H54 (cell line): Measurements from ENCODE around the gene ZDHHC1.

ENCODE experiments used
- DNase-seq: peaks from one replicate; pipeline ENCODE4 v3.0.0; 2011; ENCODE audit warnings: low spot score, mixed read lengths; ENCODE audit not compliant: insufficient read length
- FAIRE-seq: peaks from 3 replicates; lab custom pipeline; 2011; peaks lifted over from hg19 to GRCh38; lab: Jason Lieb, UNC
- POLR2A ChIP-seq: IDR thresholded peaks from 2 replicates; pipeline ENCODE4 v1.6.1; 2011; ENCODE audit warnings: low read depth, mild to moderate bottlenecking, low read length

The ZDHHC1 gene

DNA sequence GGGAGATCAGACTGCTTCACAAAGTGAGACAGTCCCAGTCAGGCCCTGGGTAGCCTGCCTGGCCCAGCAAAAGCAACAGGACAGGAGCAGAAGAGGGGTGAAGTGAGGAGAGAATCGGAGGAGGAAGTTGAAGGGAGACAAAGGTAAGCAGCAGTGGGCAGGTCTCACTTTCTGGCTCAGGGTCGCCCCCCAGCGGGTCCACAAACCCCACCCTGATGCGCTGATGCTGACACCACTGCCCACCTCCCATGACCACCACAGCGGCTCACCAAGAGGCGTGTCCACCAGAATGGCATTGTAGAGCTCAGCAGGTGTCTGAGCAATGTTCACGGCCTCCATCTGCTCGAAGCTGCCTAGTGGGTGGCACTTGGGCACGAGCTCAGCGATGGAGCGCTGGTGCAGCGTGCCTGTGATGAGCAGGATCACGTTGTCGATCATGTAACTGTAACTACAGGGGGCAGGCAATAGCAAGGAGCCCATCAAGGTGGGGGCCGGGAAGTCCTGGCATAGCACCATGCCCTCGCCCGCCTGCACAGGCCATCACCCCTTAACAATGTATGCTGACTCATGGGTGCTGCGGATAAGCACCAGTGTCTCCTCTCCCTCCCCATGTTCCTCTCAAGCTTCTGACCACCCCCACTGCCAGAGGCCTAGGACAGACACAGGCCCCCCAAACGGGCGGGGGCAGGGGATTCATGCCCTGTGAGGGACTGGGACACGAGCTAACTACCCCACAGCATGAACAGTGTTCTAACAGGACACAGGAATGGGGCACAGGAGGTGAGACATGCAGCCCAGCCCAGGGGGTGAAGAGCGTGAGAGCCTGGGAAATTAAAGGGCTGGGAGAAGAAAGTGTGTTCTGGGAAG is 28.2 kb upstream of the ZDHHC1 start:
- FAIRE-seq (no peak), DNase-seq (no peak)
- TF ChIP-seq POLR2A: no peak

DNA sequence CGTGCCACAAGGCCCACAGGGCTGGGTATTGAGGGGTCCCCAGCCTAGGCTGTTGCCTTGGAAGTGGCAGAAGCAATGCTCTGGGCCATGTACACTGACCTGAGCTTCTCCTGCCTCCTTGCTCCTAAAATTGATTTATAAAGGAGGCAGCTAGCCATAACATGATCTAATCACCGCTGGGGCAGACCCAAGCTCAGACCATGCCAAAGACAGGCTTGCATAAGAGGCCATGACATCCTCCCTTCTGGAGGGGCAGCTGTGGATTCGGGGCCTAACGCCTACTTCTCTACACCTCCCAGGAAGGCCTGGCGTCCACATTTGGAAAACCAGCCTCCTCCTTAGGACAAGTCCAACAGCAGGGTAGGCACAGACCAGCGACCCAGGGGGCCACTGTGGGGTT is 27.0 kb upstream of the ZDHHC1 start:
- no peak for TF ChIP-seq POLR2A
- FAIRE-seq: no peak
- no peak for DNase-seq

DNA sequence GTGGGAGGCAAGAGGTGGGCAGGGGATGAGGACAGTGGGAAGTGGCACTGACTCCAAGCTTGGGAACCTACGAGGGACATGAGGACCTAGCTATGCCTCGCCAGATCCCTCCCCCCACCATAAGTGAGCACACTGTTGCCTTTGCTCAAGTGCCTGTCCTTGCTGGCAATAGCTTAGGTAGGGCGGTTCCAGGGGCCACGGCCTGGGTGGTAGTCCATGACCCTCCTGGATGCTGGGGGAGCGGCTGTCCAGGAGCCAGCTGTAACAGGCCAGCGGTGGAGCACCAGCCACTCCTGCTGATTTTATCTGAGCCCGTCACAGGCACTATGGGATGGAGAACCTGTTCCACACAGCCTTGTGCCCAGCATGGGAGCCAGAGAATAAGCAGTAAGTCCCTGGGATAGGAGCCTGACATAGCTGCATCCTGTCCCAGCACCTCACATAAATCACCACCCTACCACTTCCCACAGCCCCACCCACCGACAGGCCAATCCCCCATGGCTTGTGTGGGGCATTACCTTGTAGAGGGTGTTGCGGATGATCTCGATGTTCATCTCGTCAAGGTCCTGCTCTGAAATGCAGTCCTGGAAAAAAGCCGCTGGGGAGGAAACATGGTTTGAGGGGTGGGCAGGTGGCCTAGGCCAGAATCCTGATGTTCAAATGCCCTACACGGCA is 26.4 kb upstream of the ZDHHC1 start:
- FAIRE-seq (no peak), DNase-seq (no peak)
- TF ChIP-seq POLR2A: no peak

DNA sequence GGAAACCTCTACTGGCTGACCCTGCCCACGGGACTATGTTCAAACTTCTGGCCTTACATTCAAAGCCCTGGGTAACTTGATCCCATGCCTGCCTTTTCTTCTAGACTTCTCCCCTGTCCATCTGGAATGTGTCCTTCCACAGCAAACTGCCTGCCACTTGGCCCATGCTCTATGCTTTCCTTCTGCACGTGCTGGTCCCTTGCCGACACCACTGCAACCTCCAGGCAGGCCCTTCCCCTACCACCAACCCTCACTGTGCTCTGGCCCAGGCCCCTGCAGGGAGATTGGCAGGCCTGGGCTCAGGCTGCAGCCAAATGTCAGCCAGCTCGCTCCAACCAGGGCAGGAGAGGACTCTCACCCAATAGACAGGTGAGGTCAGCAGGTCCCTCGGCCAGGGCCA is 25.6 kb upstream of the ZDHHC1 start:
- DNase-seq (no peak), FAIRE-seq (no peak)
- no peak for TF ChIP-seq POLR2A

DNA sequence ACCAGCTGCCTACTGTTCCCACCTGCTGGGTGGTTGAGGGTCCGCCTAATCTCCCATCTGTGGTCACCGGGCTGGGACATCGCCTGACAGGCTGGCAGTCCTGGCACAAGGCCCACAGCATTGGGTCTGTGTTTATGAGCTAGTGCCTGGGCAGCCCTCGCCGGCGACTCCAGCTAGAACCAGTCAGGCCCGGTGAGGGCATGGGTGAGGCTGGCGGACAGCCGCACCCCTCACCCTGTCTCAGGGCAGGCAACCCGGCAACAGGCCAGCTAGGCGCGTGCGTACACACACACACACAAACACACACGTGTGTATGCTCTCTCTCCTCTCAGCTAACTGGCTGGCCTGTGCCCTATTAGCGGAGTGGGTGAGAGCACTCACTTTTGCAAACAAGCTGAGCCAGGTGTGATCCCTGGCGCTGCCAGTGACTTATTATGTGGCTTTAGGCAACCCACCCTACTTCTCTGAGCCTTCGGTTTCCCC is 25.0 kb upstream of the ZDHHC1 start:
- FAIRE-seq (no peak), DNase-seq (no peak)
- no peak for TF ChIP-seq POLR2A

DNA sequence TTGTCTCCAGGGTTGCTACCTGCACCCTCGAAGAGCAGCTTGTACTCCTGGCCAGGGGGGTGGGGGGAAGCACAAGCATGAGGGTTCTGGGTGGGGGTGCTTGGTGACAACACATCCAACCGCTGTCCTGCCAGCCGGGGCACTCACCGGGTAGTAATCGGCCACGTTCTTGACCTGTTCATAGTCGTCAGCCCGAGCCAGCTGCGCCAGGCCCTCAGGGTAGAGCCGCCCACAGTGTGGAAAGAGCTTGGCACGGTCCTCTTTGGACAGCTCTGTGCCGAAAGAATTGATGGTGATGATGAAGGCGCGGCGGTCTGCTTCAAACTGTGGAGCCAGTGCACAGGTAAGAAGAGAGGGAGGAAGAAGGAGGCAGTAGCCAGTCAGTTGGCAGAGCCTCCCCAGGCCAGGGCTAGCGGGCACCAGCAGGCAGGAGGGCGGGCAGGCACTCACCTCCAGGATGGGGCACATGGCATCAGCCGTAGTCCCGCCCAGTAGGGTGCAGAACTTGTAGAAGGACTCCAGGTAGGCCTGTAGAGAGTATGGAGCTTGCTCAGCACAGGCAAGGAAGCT is 22.6 kb upstream of the ZDHHC1 start:
- TF ChIP-seq POLR2A: no peak
- FAIRE-seq (no peak), DNase-seq (no peak)

DNA sequence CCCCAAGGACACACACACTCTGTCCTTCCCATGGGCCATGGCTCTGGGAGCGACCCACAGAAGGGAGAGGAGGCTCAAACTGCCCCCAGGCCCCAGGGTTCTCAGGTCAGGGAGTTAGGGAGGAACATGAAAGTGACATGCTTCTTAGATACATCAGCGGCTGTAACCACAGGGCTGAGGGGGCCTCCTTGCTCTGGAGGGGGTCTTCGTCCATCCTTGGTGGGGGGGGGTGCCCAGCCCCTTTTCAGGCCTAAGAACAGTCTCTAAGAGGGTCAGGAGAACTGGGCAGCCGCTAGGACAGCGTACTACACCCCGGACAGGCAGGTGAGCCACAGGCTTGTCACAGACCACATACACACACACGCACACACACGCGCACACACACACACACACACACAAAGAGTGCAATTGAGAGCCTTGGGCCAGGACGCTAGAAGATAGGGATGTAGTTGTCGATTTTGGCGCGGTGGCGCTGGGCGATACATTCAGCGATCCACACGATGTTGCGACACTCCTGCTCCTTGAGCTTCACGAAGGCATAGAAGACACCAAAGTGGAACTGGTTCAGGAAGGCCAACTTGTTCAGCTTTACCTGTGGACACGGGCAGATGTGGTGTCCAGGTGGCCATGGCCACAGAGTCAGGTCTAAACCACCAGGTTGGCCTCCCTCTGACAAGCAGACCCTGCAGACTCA is 22.0 kb upstream of the ZDHHC1 start:
- TF ChIP-seq POLR2A: no peak
- DNase-seq (no peak), FAIRE-seq (no peak)

DNA sequence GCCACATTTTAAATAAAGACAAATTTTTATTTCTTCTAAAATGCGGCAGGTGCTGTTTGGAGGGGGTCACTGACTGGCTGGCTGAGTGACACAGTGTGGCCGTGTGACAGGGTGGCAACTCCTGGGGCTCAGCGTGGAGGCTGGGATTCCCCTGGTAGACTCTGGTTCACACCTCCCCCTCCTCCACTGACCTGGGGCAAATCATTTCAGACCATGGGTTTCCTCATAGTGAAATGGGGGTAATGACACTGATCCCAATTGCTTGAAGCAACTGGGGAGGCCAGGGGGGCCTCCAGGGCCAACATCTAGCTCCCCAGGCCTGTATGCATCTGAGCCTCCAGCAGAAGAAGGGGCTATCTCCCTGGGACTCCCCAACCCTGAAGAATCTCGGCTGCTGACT is 21.2 kb upstream of the ZDHHC1 start:
- FAIRE-seq (no peak), DNase-seq (no peak)
- TF ChIP-seq POLR2A: no peak

DNA sequence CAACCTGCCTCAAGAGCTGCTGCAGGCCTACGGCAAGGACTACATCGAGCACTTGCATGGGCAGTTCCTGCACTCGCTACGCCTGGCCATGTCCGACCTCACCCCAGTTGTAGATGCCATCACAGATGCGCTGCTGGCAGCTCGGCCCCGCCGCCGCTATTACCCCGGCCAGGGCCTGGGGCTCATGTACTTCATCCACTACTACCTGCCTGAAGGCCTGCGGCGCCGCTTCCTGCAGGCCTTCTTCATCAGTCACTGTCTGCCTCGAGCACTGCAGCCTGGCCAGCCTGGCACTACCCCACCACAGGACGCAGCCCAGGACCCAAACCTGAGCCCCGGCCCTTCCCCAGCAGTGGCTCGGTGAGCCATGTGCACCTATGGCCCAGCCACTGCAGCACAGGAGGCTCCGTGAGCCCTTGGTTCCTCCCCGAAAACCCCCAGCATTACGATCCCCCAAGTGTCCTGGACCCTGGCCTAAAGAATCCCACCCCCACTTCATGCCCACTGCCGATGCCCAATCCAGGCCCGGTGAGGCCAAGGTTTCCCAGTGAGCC is 20.4 kb upstream of the ZDHHC1 start:
- DNase-seq (no peak), FAIRE-seq (no peak)
- no peak for TF ChIP-seq POLR2A

DNA sequence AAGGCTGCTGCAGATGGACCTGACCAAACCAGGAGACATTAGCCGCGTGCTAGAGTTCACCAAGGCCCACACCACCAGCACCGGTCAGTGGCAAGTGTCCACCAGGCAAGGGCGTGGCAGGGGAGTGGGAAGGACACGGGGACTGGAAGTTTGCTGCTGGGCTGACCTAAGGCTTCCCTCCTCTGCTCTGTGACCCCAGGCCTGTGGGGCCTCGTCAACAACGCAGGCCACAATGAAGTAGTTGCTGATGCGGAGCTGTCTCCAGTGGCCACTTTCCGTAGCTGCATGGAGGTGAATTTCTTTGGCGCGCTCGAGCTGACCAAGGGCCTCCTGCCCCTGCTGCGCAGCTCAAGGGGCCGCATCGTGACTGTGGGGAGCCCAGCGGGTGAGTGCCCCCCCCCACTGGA is 19.5 kb upstream of the ZDHHC1 start:
- FAIRE-seq (no peak), DNase-seq (no peak)

DNA sequence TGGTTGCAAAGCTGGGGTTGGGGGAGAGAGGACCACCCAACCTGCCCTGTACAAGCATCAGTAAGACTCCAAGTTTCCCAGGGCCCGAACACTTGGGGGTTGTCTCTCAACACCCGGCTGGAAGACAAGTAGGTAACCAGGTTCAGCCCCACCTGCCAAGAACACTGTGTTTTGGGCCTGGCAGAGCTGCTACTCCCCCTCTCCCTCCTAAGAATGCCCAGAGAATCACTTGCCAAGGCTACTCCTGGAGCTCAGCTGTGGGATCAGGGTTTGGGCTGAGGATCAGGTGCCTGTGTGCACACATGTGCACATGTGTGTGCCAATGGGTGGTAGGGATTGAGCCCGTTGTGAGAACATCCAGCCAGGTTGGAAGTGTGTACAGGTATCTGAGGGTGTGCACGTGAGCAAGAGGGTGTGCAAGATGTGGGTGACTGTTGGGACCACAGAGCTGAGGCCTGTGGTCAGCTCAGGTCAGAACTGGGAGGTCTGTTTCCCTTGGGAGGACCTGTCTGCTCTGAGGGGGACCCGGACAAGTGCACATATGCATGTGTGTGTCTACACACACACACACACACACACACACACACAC is 16.9 kb upstream of the ZDHHC1 start:
- FAIRE-seq (no peak), DNase-seq (no peak)
- TF ChIP-seq POLR2A: no peak

More for the DNA sequence above, 19.5 kb upstream of the ZDHHC1 start:
- TF ChIP-seq POLR2A: no peak

DNA sequence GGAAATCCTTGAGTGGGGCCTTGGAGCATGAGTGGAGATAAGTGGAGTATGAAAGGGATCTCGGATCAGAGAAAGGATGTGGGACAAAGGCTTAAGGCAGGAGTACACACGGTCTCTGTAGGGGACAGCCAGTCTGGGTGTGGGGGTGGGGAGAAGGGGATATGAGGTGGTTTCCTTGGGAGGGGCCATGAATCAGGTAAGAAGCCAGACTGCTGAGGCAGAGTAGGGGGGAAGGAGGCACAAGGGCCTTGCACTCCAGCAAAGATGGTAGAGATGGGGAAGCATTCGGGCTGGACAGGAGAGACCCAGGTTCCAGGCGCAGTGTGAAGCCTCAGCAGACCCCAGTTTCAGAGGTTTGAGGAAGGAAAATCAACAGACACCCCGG is 16.2 kb upstream of the ZDHHC1 start:
- FAIRE-seq (no peak), DNase-seq (no peak)
- no peak for TF ChIP-seq POLR2A
